ENCODE data around the gene PTPMT1.

- TF ChIP-seq POLR2A (IDR thresholded peaks at IDR 0.05; ENCODE audit: low read depth, low read length), result no peak
- TF ChIP-seq POLR2AphosphoS5 (IDR thresholded peaks at IDR 0.05; ENCODE audit: low read depth, low read length), result no peak
These were observed 52.0 kb downstream of the PTPMT1 start for GRCh38 chr11:47617417-47617809.

Measured in GM12892 (cell line).